DND-41 (cell line): ENCODE measurements around the gene FAM53A.

Experiments
- CTCF ChIP-seq: IDR thresholded peaks from 2 replicates; pipeline ENCODE4 v1.5.1; 2012; ENCODE audit warnings: borderline replicate concordance, low read length, moderate library complexity, mild to moderate bottlenecking; ENCODE audit not compliant: poor library complexity, severe bottlenecking; ENCODE audit errors: extremely low read depth
- EZH2 ChIP-seq: IDR thresholded peaks from 3 replicates; pipeline ENCODE4 v1.6.1; 2012; ENCODE audit warnings: borderline replicate concordance, low read depth, mild to moderate bottlenecking, moderate library complexity, low read length, inconsistent platforms; ENCODE audit not compliant: severe bottlenecking

GRCh38 chr4:1610791-1611500, 73.2 kb downstream of the FAM53A start:
- no peak for TF ChIP-seq CTCF
- TF ChIP-seq EZH2, result no peak
